HG02884 (cell line): ENCODE data around the gene JAGN1.
"Not testable (repeated sequence)": the region's sequence is repeated elsewhere in the genome, so short reads cannot be mapped to it uniquely, and the experiment has no call there.

ENCODE experiments used
- ATAC-seq: cut with Tn5 transposase; IDR thresholded peaks from one replicate; pipeline ENCODE4 v1.9.1; 2021; ENCODE audit warnings: mild to moderate bottlenecking, moderate library complexity; ENCODE audit not compliant: unreplicated experiment

JAGN1 gene

DNA sequence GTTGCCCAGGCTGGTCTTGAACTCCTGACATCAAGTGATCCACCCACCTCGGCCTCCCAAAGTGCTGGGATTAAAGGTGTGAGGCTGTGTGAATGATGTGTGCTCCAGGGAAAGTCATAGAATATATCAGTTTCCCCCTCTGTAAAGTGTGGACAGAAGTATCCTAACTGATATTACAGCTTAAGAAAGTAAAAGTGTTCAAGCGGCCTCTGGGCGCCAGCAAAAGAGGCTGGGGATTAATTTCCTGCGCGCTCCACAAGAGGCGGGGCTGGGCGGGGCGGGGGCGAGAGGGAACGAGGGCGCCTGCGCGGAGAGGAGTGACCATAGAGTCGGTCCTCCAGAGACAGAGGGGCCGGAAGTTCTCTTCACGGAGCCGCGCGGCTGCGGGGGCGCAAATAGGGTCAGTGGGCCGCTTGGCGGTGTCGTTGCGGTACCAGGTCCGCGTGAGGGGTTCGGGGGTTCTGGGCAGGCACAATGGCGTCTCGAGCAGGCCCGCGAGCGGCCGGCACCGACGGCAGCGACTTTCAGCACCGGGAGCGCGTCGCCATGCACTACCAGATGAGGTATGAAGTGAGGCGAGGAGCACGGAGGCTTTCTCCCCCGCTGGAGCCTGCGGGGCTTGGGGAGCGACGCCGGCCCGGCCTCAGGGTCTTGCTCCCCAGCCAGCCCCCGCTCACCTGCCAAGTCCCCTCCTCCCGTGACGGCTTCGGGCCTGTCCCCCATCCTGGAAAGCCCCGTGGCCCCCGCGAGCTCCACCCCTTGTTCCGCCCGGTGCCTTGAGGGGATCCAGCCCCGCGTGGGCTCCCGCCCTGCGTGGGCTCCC, at the start of gene JAGN1:
TSS of gene JAGN1 (plus strand) at position 362 of the 823 bp plus-strand sequence. CDS start at position 475, 113 bp downstream.
- ATAC-seq: peak; percentile 75

DNA sequence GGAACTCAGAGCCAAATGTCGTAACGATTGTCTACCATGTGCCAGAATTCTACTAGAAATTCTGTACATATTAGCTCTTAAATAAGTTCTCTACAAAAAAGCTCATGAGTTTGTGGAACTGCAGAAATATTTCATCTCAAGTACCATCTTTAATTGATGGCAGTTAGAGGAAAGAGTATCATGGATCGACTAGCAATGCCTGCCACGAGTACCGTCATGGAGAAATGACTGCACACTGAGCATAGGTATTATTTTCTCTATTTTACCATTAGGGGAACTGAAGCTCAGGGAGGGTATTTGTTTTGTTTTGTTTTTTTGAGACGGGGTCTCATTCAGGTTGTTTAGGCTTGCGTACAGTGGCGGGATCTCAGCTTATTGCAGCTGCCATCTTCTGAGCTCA, 49.4 kb upstream of the JAGN1 start:
- ATAC-seq: no peak

DNA sequence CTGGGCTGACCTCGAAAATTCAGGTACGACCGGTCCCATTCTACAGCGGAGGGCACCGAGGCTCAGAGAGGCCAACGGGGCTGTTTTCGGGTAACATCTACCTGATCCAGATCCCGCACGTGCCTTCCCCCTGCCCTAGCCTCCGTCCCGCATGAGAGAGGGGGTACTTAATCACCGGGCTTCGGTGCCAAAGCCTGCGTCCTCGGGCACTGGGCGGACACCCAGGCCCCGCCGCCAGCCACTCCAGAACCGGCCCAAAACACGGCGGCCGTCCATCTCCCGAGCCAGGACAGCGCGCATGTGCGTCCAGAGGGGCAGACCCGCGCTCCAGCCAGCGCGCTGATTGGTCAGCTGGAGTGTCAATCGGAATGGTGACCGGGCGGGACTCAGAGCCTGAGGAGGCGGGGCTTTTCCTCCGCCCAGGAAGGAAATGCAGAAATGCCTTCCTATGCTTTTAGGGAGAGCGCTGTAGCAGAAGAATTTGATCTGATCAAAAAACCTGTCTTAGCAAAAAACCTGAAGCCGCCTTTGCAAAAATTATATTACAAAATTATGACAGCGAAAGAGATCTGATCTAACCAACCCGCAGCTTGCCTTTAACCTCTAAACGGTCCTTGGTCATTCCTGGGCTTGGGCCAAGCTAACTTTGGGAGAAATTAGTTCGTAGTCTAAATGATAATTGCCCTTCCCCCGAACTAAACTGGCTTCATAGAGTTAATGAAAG, 46.5 kb upstream of the JAGN1 start, which contains the start of gene RPUSD3:
TSS of gene RPUSD3 (minus strand) at position 294 of the 724 bp plus-strand sequence. CDS start at position 276, 18 bp downstream.
- peak; percentile 99 for ATAC-seq

DNA sequence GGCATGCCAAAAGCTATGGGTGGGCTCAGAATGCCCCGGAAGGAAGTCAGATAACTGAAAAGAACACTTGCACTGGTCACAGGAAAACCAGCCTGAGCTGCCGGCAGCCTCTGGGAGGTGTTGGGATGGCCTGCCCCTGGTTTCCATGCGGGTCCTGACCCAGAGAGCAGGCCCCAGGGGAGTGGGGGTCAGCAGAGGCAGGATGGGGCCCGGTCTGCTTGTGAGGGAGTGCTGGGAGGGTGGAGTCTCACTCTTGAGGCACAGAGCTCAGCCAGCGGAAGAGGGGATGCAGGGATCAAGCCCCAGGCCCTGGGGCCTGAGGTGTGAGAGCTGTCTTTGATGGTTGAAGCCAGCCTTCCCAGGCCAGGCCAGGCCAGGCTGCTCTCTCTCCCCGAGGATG, 44.2 kb upstream of the JAGN1 start:
- no peak for ATAC-seq

DNA sequence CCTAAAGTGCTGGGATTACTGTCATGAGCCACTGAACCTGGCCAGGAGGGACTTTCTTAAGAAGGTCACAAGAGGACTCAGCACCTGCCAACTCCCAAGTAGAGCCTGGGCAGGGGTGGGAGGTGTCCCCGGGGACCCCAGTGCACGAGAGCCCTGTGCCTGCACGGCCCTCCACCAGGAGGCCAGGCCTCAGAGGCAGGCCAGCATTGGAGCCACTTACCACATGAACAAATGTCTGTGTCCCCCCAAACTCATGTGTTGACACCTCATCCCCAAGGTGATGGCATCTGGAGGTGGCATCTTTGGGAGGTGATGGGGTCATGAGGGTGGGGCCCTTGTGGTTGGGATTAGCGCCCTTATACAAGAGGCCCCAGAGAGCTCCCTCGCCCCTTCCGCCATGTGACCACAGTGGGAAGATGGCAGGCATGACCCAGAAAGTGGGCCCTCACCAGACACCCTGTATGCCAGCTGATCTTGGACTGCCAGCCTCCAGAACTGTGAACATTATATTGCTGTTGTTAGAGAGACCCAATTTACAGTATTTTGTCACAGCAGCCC, 43.4 kb upstream of the JAGN1 start:
- ATAC-seq: no peak

DNA sequence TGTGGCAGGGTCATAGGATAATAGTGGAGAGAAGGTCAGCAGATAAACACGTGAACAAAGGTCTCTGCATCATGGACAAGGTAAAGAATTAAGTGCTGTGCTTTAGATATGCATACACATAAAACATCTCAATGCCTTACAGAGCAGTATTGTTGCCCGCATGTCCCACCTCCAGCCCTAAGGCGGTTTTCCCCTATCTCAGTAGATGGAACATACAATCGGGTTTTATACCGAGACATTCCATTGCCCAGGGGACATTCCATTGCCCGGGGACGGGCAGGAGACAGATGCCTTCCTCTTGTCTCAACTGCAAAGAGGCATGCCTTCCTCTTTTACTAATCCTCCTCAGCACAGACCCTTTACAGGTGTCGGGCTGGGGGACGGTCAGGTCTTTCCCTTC, 42.5 kb upstream of the JAGN1 start:
- not testable (repeated sequence) for ATAC-seq

DNA sequence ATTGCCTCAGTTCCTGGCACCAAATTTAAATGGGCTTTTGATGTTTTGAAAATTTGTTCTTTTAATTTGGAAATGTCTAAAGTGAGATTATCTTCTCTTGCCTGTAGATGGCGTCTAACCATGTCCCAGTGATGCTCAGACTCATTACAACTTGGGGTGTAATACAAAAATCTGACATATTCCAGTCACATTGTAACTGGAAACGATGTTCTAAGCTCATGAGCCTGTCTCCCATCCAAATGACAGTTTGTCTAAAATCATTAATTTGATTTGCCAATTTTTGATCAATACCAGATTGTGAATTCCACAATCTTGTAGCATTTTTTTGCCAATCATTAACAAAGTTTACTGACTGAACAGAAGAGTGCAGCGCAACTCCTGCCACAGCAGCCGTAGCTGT, 41.5 kb upstream of the JAGN1 start:
- not testable (repeated sequence) for ATAC-seq

DNA sequence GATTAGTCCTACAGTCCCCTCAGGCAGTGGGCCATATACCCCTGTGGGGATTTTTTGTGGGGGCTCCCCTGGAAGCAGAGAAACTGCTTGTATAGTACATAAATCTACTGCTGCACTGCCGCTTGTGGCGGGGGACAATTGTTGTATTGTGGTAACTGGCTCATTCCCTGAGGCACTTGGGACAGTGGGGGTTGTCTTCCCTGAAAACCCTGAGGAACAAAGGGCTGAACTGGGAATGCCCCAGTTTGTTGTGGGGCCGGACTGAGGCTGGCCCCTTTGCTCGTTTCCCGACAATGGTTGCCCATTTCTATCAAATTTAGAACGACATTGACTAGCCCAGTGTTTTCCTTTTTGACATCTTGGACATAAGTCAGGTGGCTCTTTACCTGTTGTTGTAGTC, 39.0 kb upstream of the JAGN1 start:
- not testable (repeated sequence) for ATAC-seq

DNA sequence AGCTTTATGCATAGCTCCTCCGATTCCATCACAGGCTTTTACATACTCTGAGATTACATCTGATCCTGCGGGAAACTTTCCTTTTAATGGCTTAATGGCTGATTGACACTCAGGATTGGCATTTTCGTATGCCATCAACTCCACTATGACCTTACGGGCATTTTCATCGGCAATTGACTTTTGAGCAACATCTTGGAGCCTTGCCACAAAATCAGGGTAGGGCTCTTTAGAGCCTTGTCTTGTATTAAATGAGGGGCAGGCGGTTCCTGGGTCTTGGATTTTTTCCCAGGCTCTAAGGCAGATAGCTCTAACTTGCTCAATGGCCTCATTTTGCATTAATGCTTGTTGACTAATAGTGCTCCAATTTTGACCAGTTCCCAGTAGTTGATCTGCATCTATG, 38.5 kb upstream of the JAGN1 start:
- ATAC-seq: not testable (repeated sequence)

DNA sequence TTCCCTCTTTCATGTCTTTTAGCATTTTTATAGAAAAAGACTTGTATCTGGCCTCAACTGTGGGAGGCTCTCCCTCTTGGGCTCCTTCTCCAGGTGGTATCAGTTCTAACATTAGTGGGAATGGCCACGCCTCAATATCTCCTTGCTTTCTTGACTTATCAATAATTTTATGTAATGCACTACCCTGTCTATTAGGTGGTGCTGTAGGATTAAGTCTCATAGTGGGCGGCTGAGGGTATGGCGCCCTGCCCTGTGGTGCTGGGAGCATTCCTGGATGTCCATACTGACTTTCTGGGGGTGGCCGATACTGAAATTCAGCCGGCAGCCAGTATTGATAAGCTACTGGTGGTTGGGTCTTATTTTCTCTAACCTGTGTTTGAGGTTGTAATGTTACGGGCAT, 37.9 kb upstream of the JAGN1 start:
- ATAC-seq: no peak

DNA sequence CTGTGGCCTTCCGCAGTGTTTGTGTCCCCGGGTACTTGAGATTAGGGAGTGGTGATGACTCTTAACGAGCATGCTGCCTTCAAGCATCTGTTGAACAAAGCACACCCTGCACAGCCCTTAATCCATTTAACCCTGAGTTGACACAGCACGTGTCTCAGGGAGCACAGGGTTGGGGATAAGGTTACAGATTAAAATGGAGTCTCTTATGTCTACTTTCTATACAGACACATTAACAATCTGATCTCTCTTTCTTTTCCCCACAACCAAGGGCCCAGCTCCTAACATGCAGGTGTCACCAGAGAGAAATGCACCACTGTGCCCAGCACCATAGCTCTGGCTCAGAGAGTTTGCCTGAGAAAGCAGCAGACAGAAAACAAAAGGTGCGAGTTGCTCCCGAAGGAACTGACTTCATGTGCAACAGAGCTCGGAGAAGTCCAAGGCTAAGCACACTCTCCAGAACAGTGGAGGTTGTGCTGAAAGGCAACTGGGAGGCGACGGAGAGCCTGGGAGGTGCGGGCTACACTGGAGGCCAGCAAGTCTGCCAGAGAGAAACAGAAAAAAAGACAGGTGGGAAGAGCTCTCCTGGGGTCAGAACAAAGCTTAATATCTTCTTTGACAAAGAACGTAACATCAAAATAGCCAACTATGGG, 36.0 kb upstream of the JAGN1 start:
- not testable (repeated sequence) for ATAC-seq

DNA sequence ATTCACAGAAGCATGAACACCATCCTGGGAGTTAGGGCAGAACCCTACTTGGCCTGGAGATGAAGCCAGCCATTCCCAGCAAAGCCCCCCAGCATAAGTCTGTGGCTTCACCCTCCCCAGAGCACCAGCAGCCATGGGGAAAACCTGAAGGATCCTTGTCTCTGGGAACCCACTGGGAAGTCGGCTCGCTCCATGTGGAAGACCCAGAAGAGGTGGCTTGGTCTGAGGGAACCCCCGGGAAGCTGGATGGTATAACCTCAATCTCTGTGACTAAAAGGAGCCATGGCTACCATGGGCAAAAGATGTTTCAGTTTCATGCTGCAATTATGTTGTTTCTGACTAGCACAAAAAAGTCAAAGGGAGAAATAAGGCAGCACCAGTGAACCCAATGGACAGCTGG, 34.8 kb upstream of the JAGN1 start:
- ATAC-seq: no peak

DNA sequence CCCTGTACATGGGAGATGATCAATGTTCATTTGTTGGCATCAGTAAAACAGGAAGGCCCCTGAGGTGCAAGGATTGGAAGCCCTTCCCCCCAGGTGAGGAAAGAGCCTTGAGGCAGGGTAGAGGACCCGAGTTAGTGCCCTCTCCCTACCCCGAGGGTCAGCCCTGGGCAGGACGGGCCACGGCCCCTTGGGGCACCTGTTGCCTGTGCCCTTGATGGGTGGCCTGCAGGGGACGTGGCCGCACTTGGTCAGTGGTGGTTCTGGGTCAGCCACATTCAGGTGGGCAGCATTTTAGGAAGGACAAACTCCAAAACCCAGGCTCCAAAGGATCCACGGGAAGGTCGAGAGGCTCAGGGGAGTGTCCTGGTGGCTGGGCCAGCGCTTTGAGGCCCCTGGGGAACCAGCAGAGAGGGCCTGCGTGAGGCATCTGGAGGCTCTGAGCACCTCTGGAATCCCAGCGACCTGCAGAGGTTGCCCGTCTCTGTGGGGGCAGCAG, 30.8 kb upstream of the JAGN1 start:
- no peak for ATAC-seq

DNA sequence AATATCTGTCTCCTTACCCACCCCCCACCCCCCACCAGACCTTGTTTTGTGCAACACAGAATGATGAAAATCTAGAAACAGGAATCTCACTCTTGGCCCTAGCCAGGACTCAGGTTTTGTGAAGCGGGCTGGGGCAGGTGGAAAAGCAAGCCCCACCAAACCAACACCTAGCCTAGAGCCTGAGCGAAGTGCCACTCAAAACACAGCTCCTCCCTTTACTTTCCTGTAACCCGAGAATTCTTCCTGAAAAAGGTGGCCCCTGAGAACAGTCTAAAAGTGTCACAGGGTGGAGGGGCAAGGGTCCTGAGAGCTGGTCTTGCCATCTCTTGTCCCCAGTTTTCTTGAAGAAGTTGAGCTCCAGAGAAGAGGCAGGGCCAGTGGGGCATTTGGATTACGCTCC, 29.2 kb upstream of the JAGN1 start:
- no peak for ATAC-seq

DNA sequence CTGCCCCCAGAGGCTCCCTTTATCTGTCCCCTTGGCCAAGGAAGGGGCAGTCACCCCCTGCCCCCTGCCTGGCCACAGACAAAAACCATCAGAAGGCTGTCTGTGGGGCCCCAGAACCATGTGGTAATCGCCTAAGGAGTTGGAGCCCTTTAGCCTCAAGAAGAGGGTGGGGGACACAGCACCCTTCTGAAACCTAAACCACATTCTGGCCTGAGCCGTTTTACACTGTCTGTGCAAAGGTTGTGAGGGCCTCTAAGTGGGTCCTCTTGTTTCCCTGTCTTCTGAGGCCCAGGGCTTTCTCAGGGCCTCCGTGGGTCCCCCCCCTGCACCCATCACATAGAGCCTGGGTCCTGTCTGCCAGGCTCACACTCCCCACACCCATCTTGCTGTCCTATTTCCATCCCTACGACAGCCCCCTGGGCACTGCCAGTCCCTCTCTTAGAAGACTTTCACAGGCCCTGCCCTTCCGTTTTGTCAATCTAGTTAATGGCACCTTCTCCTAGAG, 28.7 kb upstream of the JAGN1 start:
- no peak for ATAC-seq

DNA sequence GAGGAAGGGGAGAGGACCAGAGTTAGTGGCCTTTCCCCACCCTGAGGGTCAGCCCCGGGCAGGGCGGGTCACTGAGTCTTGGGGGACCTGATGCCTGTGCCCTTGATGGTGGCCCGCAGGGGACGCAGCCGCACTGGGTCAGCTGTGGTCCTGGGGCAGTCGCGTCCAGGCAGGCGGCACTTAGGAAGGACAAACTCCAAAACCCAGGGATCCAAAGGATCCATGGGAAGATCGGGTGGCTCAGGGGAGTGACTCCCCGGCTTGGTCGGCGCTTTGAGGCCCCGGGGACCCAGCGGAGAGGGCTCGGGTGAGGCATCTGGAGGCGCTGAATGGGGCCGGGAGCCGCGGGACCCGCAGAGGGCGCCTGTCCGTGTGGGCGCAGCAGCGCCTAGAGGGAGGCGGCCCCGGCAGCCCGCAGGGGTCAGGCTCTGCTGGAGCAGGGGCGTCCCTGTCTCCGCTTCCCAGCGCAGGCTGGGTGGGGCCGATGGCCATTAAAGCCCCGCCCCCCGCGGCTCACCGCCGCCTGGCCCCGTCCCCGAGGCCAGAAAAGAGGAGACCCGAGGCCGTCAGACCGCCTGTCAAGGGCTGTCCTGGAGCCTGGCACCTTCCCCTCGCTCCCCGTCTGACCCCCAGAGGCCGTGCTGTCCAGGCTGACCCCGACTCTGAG, 27.9 kb upstream of the JAGN1 start:
- ATAC-seq: no peak

DNA sequence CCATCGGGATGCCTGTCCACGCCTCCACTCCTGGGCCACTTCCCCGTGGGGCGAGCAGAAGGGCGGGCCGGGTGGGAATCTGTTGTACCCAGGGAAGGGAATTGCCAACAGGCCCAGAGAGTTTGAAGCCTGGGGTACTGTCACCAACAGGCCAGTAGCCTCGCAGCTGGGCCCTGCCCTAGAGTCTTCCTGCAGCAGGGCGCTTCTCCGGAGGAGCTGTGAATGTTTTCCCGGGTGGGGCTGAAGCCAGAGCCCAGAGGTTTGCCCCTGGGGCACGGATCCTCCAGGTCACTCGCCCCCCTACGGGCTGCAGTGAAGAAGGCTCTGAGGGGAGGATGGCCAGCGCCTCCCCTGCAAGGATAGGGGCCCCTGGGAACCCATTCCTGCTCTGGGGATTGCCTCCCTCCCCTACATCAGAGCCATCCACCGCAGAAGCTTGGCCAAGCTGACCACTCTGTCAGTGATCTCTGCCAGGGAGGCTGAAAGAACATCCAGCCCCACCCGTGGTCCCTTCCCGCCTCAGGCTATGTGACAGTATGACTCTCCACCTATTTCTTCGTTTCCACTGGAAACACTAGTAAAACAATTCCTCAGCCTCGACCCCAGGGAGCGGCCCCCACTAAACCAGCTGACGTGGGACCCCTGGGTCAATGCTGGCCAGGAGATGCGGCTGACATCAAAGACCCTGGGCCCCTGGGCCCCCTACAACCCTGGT, 27.2 kb upstream of the JAGN1 start:
- ATAC-seq: no peak

DNA sequence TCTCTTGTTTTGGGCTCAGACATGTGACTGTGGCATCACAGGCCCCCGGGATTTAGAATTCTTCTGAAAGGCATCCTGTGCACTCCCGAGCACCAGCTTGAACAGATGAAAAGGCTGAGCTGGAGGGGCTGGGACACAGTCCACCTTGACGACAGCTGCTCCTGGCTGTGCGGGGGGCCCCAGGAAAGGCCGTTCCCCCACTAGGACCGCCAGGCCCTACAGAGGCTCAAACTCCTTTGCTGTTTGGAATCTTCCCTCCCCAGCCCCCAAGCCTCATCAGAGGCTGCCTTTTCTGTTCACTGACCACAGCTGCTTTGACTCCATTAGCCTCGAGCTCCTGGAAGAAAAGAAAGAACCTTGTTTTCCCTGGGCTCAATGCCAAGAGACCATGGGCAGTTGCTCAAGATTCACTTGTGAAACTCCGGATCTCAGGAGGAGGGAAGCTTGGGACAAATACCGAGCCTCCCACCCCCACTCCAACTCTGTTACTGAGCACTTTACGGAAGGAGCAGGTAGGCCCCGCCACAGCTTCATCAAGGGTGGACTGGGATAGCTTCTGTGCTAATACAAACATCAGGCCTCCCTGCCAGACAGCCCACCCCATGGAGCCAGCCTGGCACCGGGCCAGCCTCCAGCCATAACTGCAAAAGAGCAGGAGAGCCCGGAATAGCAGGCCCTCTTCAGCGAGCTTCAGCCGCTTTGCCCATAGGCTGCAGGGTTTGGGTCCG, 26.0 kb upstream of the JAGN1 start:
- ATAC-seq: no peak

DNA sequence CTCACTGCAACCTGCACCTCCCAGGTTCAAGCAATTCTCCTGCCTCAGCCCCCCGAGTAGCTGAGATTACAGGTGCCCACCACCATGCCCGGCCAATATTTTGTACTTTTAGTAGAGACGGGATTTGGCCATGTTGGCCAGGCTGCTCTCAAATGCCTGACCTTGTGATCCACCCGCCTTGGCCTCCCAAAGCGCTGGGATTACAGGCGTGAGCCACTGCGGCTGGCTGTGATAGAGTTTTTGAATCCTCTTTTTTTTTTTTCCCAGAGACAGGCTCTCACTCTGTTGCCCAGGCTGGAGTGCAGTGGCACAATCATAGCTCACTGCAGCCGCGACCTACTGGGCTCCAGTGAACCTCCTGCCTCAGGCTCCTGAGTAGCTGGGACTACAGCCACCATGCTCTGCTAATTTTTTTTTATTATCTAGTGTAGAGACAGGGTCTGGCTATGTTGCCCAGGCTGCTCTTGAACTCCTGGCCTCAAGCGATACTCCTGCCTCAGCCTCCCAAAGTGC, 25.2 kb upstream of the JAGN1 start:
- not testable (repeated sequence) for ATAC-seq
